ENCODE data around the gene ADAMTSL2. TPM values are rescaled to one million over a fixed set of nuclear protein-coding genes. Genes with fewer than 3 reads are reported as not detected.

ADAMTSL2 gene
- total RNA-seq, 3 donors from 2014 or later: 0.08 to 0.14 TPM; not detected in 1

DNA sequence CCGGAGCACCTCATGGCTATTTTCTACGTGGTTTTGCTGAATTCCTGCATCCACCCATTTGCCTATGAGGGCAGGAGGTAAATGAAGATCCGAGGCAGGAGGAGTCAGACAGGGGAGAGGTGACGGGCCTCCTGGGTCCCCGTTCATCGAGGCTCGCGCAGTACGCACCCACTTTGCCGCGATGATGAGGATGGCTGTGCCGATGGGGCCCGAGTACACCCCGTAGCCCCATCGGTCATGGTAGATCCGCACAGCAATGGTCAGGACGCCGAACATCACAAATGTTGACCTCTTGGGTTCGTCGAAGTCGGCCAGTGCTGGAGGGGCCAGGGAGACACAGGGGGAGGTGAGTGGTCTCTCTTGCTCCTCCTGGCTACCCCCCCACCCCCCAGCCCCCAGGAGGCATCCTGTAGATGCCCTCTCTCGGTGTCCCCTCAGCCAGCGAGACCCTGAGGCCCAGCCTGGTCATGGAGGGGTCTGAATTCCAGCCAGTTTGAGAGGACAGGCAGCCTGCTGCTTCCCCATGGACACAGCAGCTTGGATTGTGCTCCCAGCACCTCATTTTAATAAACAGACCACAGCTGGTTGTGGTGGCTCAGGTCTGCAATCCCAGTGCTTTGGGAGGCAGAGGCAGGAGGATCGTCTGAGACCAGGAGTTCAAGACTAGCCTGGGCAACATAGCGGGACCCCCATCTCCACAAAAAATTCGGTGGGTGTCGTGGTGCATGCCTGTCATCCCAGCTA lies 15.6 kb upstream of the ADAMTSL2 start:
- DNase-seq (no peak), ATAC-seq (no peak)
- no peaks in the 10 kb centered on the region for H3K36me3 Mint-ChIP-seq (ENCODE audit: insufficient read depth)
- H3K4me1 Mint-ChIP-seq (ENCODE audit: low read depth): no peaks in the 10 kb centered on the region
- H3K27me3 Mint-ChIP-seq (ENCODE audit: low read depth): peaks cover 5% of the 10 kb centered on the region
- no peak overlapping the region for H3K4me3 Mint-ChIP-seq
- no peaks in the 10 kb centered on the region for H3K9me3 Mint-ChIP-seq

DNA sequence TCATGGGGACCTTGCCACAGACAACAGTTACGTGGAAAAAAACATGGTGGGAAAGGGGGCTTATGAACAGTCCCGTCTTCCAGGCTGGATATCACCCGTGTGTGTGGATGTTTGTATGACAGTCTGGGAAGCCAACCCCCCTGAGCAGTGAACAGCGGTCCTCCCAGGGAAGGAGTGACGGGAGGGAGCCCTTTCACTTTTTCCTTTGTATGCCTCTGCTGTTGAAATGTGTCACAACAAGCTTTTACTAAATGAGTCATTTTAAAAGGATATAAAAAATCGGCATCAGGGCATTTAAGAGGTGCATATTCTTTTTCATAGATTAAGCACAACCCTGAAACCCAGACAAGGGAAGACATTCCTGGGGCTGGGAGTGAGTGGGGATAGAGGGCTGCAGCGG lies 14.8 kb upstream of the ADAMTSL2 start:
- Mint-ChIP-seq H3K4me1 (ENCODE audit: low read depth) (no peaks in the 10 kb centered on the region), H3K9me3 (no peaks in the 10 kb centered on the region), H3K4me3 (no peak overlapping the region), H3K36me3 (ENCODE audit: insufficient read depth) (no peaks in the 10 kb centered on the region), H3K27me3 (ENCODE audit: low read depth) (peaks cover 5% of the 10 kb centered on the region)
- ATAC-seq (no peak), DNase-seq (no peak)

DNA sequence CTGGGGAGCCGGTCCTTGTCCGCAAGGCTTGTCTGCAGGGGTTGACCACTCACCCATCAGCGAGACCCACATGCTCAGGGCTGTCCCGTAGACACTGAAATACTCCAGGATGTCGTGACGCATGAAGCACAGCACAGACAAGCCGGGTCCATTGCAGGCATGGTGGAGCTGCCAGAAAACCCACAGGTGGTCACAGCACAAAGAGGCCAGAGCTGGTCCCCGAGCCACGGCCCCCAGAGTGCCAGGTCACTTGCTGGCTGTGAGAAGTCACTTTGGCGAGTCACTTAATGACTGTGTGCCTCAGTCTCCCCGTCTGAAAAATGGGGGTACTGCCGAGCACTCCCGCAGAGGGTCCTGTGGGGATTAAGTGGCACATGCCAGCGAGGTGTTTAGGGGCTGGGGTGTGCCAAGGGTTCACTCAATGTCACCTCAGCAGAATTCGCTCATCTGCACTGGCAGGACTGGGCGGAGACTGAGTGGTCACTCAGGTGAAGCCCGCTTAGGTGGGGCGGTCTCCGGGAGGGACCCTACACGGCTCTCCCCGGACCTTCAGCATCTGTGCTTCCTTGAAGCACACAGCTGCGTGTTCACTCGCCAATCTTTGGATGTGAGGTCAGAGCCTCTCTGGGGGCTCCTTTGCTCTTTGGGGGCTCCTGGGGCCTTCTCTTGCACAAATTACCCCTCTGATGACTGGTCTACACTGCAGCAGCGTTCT lies 14.2 kb upstream of the ADAMTSL2 start:
- ATAC-seq: no peak
- no peak overlapping the region for H3K4me3 Mint-ChIP-seq
- peaks cover 5% of the 10 kb centered on the region for H3K27me3 Mint-ChIP-seq (ENCODE audit: low read depth)
- H3K36me3 Mint-ChIP-seq (ENCODE audit: insufficient read depth): no peaks in the 10 kb centered on the region
- H3K4me1 Mint-ChIP-seq (ENCODE audit: low read depth): no peaks in the 10 kb centered on the region
- DNase-seq: no peak
- H3K9me3 Mint-ChIP-seq: no peaks in the 10 kb centered on the region

GRCh38 chr9:133521122-133522072 lies 13.1 kb upstream of the ADAMTSL2 start:
- peaks cover 1% of the 10 kb centered on the region for H3K4me1 Mint-ChIP-seq (ENCODE audit: low read depth)
- DNase-seq (no peak), ATAC-seq (no peak)
- H3K4me3 Mint-ChIP-seq: no peak overlapping the region
- H3K27me3 Mint-ChIP-seq (ENCODE audit: low read depth): peaks cover 2% of the 10 kb centered on the region
- H3K9me3 Mint-ChIP-seq: no peaks in the 10 kb centered on the region
- no peaks in the 10 kb centered on the region for H3K36me3 Mint-ChIP-seq (ENCODE audit: insufficient read depth)

GRCh38 chr9:133522073-133522910 lies 12.2 kb upstream of the ADAMTSL2 start:
- no peaks in the 10 kb centered on the region for H3K36me3 Mint-ChIP-seq (ENCODE audit: insufficient read depth)
- peaks cover 2% of the 10 kb centered on the region for H3K27me3 Mint-ChIP-seq (ENCODE audit: low read depth)
- no peak overlapping the region for H3K4me3 Mint-ChIP-seq
- H3K9me3 Mint-ChIP-seq: no peaks in the 10 kb centered on the region
- ATAC-seq (no peak), DNase-seq (no peak)
- H3K4me1 Mint-ChIP-seq (ENCODE audit: low read depth): peaks cover 5% of the 10 kb centered on the region

DNA sequence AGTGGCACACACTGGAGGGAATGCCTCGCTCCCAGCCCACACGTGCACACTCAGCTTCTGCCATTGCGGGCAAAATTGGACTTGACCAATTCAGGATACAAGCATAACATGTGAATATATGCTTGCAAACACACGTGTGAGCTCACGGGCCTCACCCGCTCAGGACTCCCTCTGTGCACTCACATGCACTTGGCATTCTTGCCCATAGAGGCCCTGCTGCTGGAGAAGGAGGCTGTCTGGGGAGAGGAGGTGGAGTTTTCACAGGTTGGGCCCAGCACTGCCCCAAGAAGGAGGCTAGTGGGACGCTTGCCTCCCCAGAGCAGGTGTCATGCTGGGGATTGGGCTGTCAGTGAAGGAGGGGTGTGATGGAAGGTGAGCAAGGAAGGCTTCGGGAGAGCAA lies 11.4 kb upstream of the ADAMTSL2 start:
- H3K27me3 Mint-ChIP-seq (ENCODE audit: low read depth): peaks cover 4% of the 10 kb centered on the region
- no peaks in the 10 kb centered on the region for H3K9me3 Mint-ChIP-seq
- no peak overlapping the region for H3K4me3 Mint-ChIP-seq

GRCh38 chr9:133524146-133524545 lies 10.4 kb upstream of the ADAMTSL2 start:
- H3K9me3 Mint-ChIP-seq: no peaks in the 10 kb centered on the region
- H3K36me3 Mint-ChIP-seq (ENCODE audit: insufficient read depth): no peaks in the 10 kb centered on the region
- peaks cover 5% of the 10 kb centered on the region for H3K4me1 Mint-ChIP-seq (ENCODE audit: low read depth)
- no peak for ATAC-seq
- peaks cover 6% of the 10 kb centered on the region for H3K27me3 Mint-ChIP-seq (ENCODE audit: low read depth)
- no peak overlapping the region for H3K4me3 Mint-ChIP-seq
- no peak for DNase-seq

More for the DNA sequence above, 11.4 kb upstream of the ADAMTSL2 start:
- H3K4me1 Mint-ChIP-seq (ENCODE audit: low read depth): peaks cover 5% of the 10 kb centered on the region
- DNase-seq (no peak), ATAC-seq (no peak)
- H3K36me3 Mint-ChIP-seq (ENCODE audit: insufficient read depth): no peaks in the 10 kb centered on the region

DNA sequence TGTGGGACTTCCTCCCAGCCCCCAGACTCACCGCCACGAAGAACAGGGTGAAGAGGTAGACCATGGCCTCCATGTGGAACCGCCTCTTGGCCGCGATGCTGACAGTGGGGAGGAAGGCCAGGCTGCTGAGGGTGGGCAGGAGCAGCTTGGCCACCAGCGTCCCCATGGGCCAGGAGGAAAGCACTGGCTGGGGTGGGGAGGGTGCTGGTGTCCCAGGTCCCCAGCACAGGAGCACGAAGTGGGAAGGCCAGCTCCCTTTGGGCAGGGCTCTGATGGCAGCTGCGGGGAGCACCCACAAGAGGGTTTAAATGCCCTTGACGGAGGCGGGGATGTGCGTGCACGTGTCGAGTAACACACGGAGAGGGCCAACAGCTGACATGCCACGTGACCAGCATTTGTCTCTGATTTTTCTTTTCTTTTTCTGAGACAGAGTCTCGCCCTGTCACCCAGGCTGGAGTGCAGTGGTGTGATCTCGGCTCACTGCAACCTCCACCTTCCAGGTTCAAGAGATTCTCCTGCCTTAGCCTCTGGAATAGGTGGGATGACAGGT lies 9.8 kb upstream of the ADAMTSL2 start, which contains the start of gene MYMK:
TSS of gene MYMK (minus strand) at position 281 of the 550 bp plus-strand sequence. CDS start at position 166, 115 bp downstream.
- DNase-seq (no peak), ATAC-seq (no peak)
- Mint-ChIP-seq H3K4me3 (no peak within 1 kb of the TSS), H3K27me3 (ENCODE audit: low read depth) (peaks cover 6% of the 10 kb centered on the region), H3K9me3 (no peaks in the 10 kb centered on the region), H3K4me1 (ENCODE audit: low read depth) (peaks cover 5% of the 10 kb centered on the region), H3K36me3 (ENCODE audit: insufficient read depth) (no peaks in the 10 kb centered on the region)

DNA sequence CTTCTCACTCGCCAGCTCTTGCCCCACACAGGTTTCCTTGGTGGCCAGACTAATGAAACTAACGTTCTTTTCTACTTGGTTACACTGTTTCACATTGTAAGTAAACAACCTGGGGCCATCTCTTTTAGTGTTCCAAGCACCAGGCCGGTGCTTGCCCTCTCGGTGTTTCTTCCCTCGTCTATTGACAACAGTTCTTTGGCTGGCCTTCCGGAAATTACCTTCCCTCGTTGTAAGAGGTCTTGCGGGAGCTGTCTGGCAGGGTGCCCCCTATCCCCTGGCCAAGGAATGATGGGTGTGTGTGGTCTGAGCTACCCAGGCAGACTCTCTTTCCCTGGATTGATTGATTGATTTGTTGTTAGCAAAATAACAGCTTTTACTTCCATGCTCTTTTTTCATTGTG lies 8.8 kb upstream of the ADAMTSL2 start:
- no peak for ATAC-seq
- peaks cover 6% of the 10 kb centered on the region for H3K27me3 Mint-ChIP-seq (ENCODE audit: low read depth)

GRCh38 chr9:133526721-133527321 lies 7.7 kb upstream of the ADAMTSL2 start:
- H3K4me1 Mint-ChIP-seq (ENCODE audit: low read depth): peaks cover 5% of the 10 kb centered on the region
- DNase-seq (no peak), ATAC-seq (peak in 1 of 2 donors; percentile 44)
- peaks cover 6% of the 10 kb centered on the region for H3K27me3 Mint-ChIP-seq (ENCODE audit: low read depth)
- no peaks in the 10 kb centered on the region for H3K36me3 Mint-ChIP-seq (ENCODE audit: insufficient read depth)
- H3K9me3 Mint-ChIP-seq: no peaks in the 10 kb centered on the region
- H3K4me3 Mint-ChIP-seq: no peak overlapping the region

More for the DNA sequence above, 8.8 kb upstream of the ADAMTSL2 start:
- no peaks in the 10 kb centered on the region for H3K36me3 Mint-ChIP-seq (ENCODE audit: insufficient read depth)
- no peaks in the 10 kb centered on the region for H3K9me3 Mint-ChIP-seq
- DNase-seq: no peak
- H3K4me3 Mint-ChIP-seq: no peak overlapping the region
- peaks cover 5% of the 10 kb centered on the region for H3K4me1 Mint-ChIP-seq (ENCODE audit: low read depth)

- Mint-ChIP-seq H3K4me1 (ENCODE audit: low read depth) (peaks cover 5% of the 10 kb centered on the region), H3K4me3 (no peak overlapping the region), H3K27me3 (ENCODE audit: low read depth) (peaks cover 7% of the 10 kb centered on the region), H3K36me3 (ENCODE audit: insufficient read depth) (no peaks in the 10 kb centered on the region), H3K9me3 (no peaks in the 10 kb centered on the region)
- no peak for ATAC-seq
- DNase-seq: no peak
Observed at GRCh38 chr9:133527444-133527920, 7.0 kb upstream of the ADAMTSL2 start.

GRCh38 chr9:133528001-133528875 lies 6.3 kb upstream of the ADAMTSL2 start:
- DNase-seq: no peak
- Mint-ChIP-seq H3K4me1 (ENCODE audit: low read depth) (peaks cover 9% of the 10 kb centered on the region), H3K4me3 (no peak overlapping the region), H3K27me3 (ENCODE audit: low read depth) (peaks cover 14% of the 10 kb centered on the region), H3K36me3 (ENCODE audit: insufficient read depth) (no peaks in the 10 kb centered on the region), H3K9me3 (no peaks in the 10 kb centered on the region)
- no peak for ATAC-seq

Measured in activated T-cell treated with anti-CD3 and anti-CD28 coated beads, Interleukin-2, amount 50 U/mL, for 4 hours (primary cell).